Panc1 (cell line): Measurements from ENCODE around the gene ZNF516. TPM values are rescaled to one million over a fixed set of nuclear protein-coding genes. Genes with fewer than 3 reads are reported as not detected.

Experiments used
- ATAC-seq: fragments of 200-7000 bp; cut with Tn5 transposase; 2 replicates; pipeline ENCODE4 v1.9.1; 2020; ENCODE audit warnings: mild to moderate bottlenecking, moderate library complexity
- BruUV-seq: library from RNA; stranded (reverse); fragments of 400-500 nt; replicated peaks from 2 replicates; lab custom pipeline; 2021; lab: Mats Ljungman, UMichigan
- CTCF ChIA-PET: fragments of 300-600 bp; sonication (Branson Sonifier 250); formaldehyde crosslinking; loops from one replicate; lab custom pipeline; 2022; ENCODE audit warnings: antibody characterized with exemption; lab: Charles Lee
- POLR2A ChIA-PET: fragments of 300-600 bp; sonication (Branson Sonifier 250); formaldehyde crosslinking; loops from one replicate; lab custom pipeline; 2022; ENCODE audit warnings: antibody characterized with exemption; lab: Charles Lee
- DNase-seq: peaks from one replicate; pipeline ENCODE4 v3.0.0-alpha.2; 2010; ENCODE audit warnings: low read depth, low spot score
- H3K27ac ChIP-seq: 2 replicates; pipeline ENCODE4 v1.5.1; 2011; ENCODE audit warnings: mild to moderate bottlenecking, low read length, inconsistent platforms
- H3K27me3 ChIP-seq: fragments of 200-500 bp; sonication (Bioruptor generic); 2 replicates; pipeline ENCODE4 v1.6.0; 2014; ENCODE audit warnings: low read length, inconsistent platforms; ENCODE audit not compliant: control insufficient read depth, insufficient read depth
- H3K36me3 ChIP-seq: fragments of 200-500 bp; sonication (Bioruptor generic); 2 replicates; pipeline ENCODE4 v1.5.1; 2014; ENCODE audit warnings: inconsistent platforms, mild to moderate bottlenecking, low read length, moderate library complexity; ENCODE audit not compliant: control insufficient read depth, insufficient read depth
- H3K4me1 ChIP-seq: 2 replicates; pipeline ENCODE4 v1.5.1; 2011; ENCODE audit warnings: inconsistent platforms, mild to moderate bottlenecking, low read length, moderate library complexity; ENCODE audit not compliant: control insufficient read depth, insufficient read depth
- H3K4me3 ChIP-seq, 2 experiments: 2 replicates each; pipeline ENCODE4 v1.5.1; 2011 to 2012; ENCODE audit warnings: low read depth in 2 of 2, low read length in 2 of 2, mild to moderate bottlenecking in 2 of 2, inconsistent platforms in 1 of 2, moderate library complexity in 1 of 2
- H3K9me3 ChIP-seq: fragments of 200-500 bp; sonication (Bioruptor generic); 2 replicates; pipeline ENCODE4 v1.5.1; 2014; ENCODE audit warnings: low read depth, mild to moderate bottlenecking, inconsistent platforms, low read length, moderate library complexity; ENCODE audit not compliant: control insufficient read depth, insufficient read depth
- CTCF ChIP-seq: fragments of 450-650 bp; IDR thresholded peaks from 2 replicates; pipeline ENCODE4 v1.5.1; 2017; ENCODE audit warnings: mild to moderate bottlenecking
- POLR2AphosphoS5 ChIP-seq: IDR thresholded peaks from 2 replicates; pipeline ENCODE4 v1.6.1; 2012; ENCODE audit warnings: mild to moderate bottlenecking, low read depth, low read length, moderate library complexity
- REST ChIP-seq, 2 experiments: IDR thresholded peaks; 2 replicates each; pipeline ENCODE4 v1.6.1; 2011 to 2012; ENCODE audit warnings: low read depth in 2 of 2, control low read depth in 1 of 2, low read length in 1 of 2, mild to moderate bottlenecking in 1 of 2, moderate library complexity in 1 of 2; ENCODE audit not compliant: insufficient read depth in 1 of 2
- SIN3A ChIP-seq: IDR thresholded peaks from 2 replicates; pipeline ENCODE4 v1.6.1; 2012; ENCODE audit warnings: low read depth, mild to moderate bottlenecking, low read length, moderate library complexity, borderline replicate concordance; ENCODE audit not compliant: insufficient read depth
- TCF7L2 ChIP-seq: IDR thresholded peaks from 2 replicates; pipeline ENCODE4 v1.6.1; 2011; ENCODE audit warnings: mild to moderate bottlenecking, low read depth, low read length, inconsistent platforms
- in situ Hi-C: cut with HindIII; loops from 2 replicates; pipeline ENCODE4 v1.10.0; 2016; ENCODE audit warnings: low sequenced_read_pairs, low pct_unique_long_range_greater_than_20kb
- intact Hi-C: fragments of 100-400 bp; cut with micrococcal nuclease; formaldehyde crosslinking; loops from one replicate; pipeline ENCODE4 v1.10.0; 2022; ENCODE audit not compliant: unreplicated experiment
- total RNA-seq: library from RNA; stranded (reverse); gene quantifications from one replicate; pipeline ENCODE4 v1.2.1, GENCODE V29; 2021; ENCODE audit not compliant: unreplicated experiment

The ZNF516 gene
- total RNA-seq, 1 experiment from 2014 or later: 28.6 TPM

- in situ Hi-C loops (no loop called here), intact Hi-C loops (no loop called here)
- no TSS peak for BruUV-seq
- no peaks in the 10 kb centered on the region; the same call in 1 of the 2 replicates for H3K27me3 ChIP-seq
- peaks cover 38% of the 10 kb centered on the region for H3K4me1 ChIP-seq
- DNase-seq (no peak), ATAC-seq (no peak)
- H3K27ac ChIP-seq: no peak overlapping the region
- no peak for TF ChIP-seq POLR2AphosphoS5
- no peak for TF ChIP-seq CTCF
- no peak for TF ChIP-seq SIN3A
- no peak for TF ChIP-seq TCF7L2
- TF ChIP-seq REST (IDR thresholded peaks at IDR 0.05; ENCODE audit: insufficient read depth in 1 of 2, low read depth in 2 of 2, low read length in 1 of 2): no peak
- H3K9me3 ChIP-seq: no peaks in the 10 kb centered on the region
- POLR2A ChIA-PET: interaction anchor here (1.2 kb wide), 1 partner anchor 13 kb away, joined by 3 read pairs; no protein-coding TSS in a partner anchor
- CTCF ChIA-PET: no interaction called here
- H3K36me3 ChIP-seq: no peaks in the 10 kb centered on the region; the same call in 1 of the 2 replicates
- no peak overlapping the region for H3K4me3 ChIP-seq
These were observed 6.0 kb downstream of the ZNF516 start for GRCh38 chr18:76489081-76489480.

- CTCF ChIA-PET: no interaction called here
- POLR2A ChIA-PET: interaction anchor here (1.2 kb wide), 1 partner anchor 12 kb away, joined by 3 read pairs; no protein-coding TSS in a partner anchor
- no TSS peak for BruUV-seq
- Histone ChIP-seq H3K36me3 (no peaks in the 10 kb centered on the region; the same call in 1 of the 2 replicates), H3K4me3 (no peak overlapping the region), H3K27me3 (no peaks in the 10 kb centered on the region; the same call in 1 of the 2 replicates), H3K27ac (no peak overlapping the region), H3K9me3 (no peaks in the 10 kb centered on the region), H3K4me1 (peaks cover 31% of the 10 kb centered on the region)
- intact Hi-C loops (no loop called here), in situ Hi-C loops (no loop called here)
- TF ChIP-seq SIN3A: no peak
- no peak for TF ChIP-seq POLR2AphosphoS5
- no peak for TF ChIP-seq CTCF
- no peak for TF ChIP-seq TCF7L2
- TF ChIP-seq REST (IDR thresholded peaks at IDR 0.05; ENCODE audit: insufficient read depth in 1 of 2, low read depth in 2 of 2, low read length in 1 of 2): no peak
- ATAC-seq (no peak), DNase-seq (no peak)
These were observed 6.9 kb downstream of the ZNF516 start for GRCh38 chr18:76488190-76488589.
